ENCODE results near the gene EFHB.

EFHB gene

GRCh38 chr3:19940643-19941042 is 6.6 kb upstream of the EFHB start:
- Histone ChIP-seq H3K4me3 (ENCODE audit: low read length) (no peak overlapping the region), H3K4me1 (ENCODE audit: control insufficient read depth, low read length) (peaks cover under 1% of the 10 kb centered on the region), H3K4me2 (ENCODE audit: low read length) (no peak overlapping the region), H4K20me1 (ENCODE audit: control insufficient read depth, insufficient read depth, low read depth, low read length) (no peaks in the 10 kb centered on the region), H3K9me2 (replicated peaks; ENCODE audit: control insufficient read depth, low read length) (no peaks in the 10 kb centered on the region), H3K79me2 (ENCODE audit: control insufficient read depth, low read length) (no peaks in the 10 kb centered on the region), H3K27me3 (ENCODE audit: control insufficient read depth, low read length) (no peaks in the 10 kb centered on the region), H3F3A (ENCODE audit: control insufficient read depth, insufficient read depth) (no peaks in the 10 kb centered on the region), H3K36me3 (ENCODE audit: control insufficient read depth, low read length) (no peaks in the 10 kb centered on the region), H3K9me3 (ENCODE audit: control insufficient read depth, insufficient read depth, low read length) (no peaks in the 10 kb centered on the region), H3K27ac (ENCODE audit: low read depth, low read length) (no peak overlapping the region)
- TF ChIP-seq EZH2phosphoT487 (IDR thresholded peaks at IDR 0.05; ENCODE audit: borderline replicate concordance, low read length), result no peak
- TF ChIP-seq, protein P1, sequence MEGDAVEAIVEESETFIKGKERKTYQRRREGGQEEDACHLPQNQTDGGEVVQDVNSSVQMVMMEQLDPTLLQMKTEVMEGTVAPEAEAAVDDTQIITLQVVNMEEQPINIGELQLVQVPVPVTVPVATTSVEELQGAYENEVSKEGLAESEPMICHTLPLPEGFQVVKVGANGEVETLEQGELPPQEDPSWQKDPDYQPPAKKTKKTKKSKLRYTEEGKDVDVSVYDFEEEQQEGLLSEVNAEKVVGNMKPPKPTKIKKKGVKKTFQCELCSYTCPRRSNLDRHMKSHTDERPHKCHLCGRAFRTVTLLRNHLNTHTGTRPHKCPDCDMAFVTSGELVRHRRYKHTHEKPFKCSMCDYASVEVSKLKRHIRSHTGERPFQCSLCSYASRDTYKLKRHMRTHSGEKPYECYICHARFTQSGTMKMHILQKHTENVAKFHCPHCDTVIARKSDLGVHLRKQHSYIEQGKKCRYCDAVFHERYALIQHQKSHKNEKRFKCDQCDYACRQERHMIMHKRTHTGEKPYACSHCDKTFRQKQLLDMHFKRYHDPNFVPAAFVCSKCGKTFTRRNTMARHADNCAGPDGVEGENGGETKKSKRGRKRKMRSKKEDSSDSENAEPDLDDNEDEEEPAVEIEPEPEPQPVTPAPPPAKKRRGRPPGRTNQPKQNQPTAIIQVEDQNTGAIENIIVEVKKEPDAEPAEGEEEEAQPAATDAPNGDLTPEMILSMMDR (IDR thresholded peaks at IDR 0.05; ENCODE audit: low read depth, low read length, poor library complexity, severe bottlenecking), result no peak

- TF ChIP-seq, protein P1 (IDR thresholded peaks at IDR 0.05; ENCODE audit: low read depth, low read length, poor library complexity, severe bottlenecking), result no peak
- TF ChIP-seq EZH2phosphoT487 (IDR thresholded peaks at IDR 0.05; ENCODE audit: borderline replicate concordance, low read length), result no peak
- H3K9me2 ChIP-seq (replicated peaks; ENCODE audit: control insufficient read depth, low read length), result no peaks in the 10 kb centered on the region
- H3K36me3 ChIP-seq (ENCODE audit: control insufficient read depth, low read length), result no peaks in the 10 kb centered on the region
- no peak overlapping the region for H3K4me2 ChIP-seq (ENCODE audit: low read length)
- H3F3A ChIP-seq (ENCODE audit: control insufficient read depth, insufficient read depth), result no peaks in the 10 kb centered on the region
- H3K27ac ChIP-seq (ENCODE audit: low read depth, low read length), result no peak overlapping the region
- H4K20me1 ChIP-seq (ENCODE audit: control insufficient read depth, insufficient read depth, low read depth, low read length), result no peaks in the 10 kb centered on the region
- no peaks in the 10 kb centered on the region for H3K9me3 ChIP-seq (ENCODE audit: control insufficient read depth, insufficient read depth, low read length)
- H3K79me2 ChIP-seq (ENCODE audit: control insufficient read depth, low read length), result no peaks in the 10 kb centered on the region
- H3K4me1 ChIP-seq (ENCODE audit: control insufficient read depth, low read length), result no peaks in the 10 kb centered on the region
- H3K4me3 ChIP-seq (ENCODE audit: low read length), result no peak overlapping the region
- no peaks in the 10 kb centered on the region for H3K27me3 ChIP-seq (ENCODE audit: control insufficient read depth, low read length)
Measured at GRCh38 chr3:19938295-19938627, 4.2 kb upstream of the EFHB start.

GRCh38 chr3:19937459-19938294 is 3.7 kb upstream of the EFHB start:
- Histone ChIP-seq H3K27ac (ENCODE audit: low read depth, low read length) (no peak overlapping the region), H3K9me3 (ENCODE audit: control insufficient read depth, insufficient read depth, low read length) (no peaks in the 10 kb centered on the region), H3K4me2 (ENCODE audit: low read length) (no peak overlapping the region), H3F3A (ENCODE audit: control insufficient read depth, insufficient read depth) (no peaks in the 10 kb centered on the region), H3K79me2 (ENCODE audit: control insufficient read depth, low read length) (no peaks in the 10 kb centered on the region), H4K20me1 (ENCODE audit: control insufficient read depth, insufficient read depth, low read depth, low read length) (no peaks in the 10 kb centered on the region), H3K36me3 (ENCODE audit: control insufficient read depth, low read length) (no peaks in the 10 kb centered on the region), H3K4me1 (ENCODE audit: control insufficient read depth, low read length) (no peaks in the 10 kb centered on the region), H3K27me3 (ENCODE audit: control insufficient read depth, low read length) (no peaks in the 10 kb centered on the region), H3K4me3 (ENCODE audit: low read length) (no peak overlapping the region), H3K9me2 (replicated peaks; ENCODE audit: control insufficient read depth, low read length) (no peaks in the 10 kb centered on the region)
- TF ChIP-seq EZH2phosphoT487 (IDR thresholded peaks at IDR 0.05; ENCODE audit: borderline replicate concordance, low read length), result no peak
- TF ChIP-seq, protein P1 (IDR thresholded peaks at IDR 0.05; ENCODE audit: low read depth, low read length, poor library complexity, severe bottlenecking), result no peak
